ENCODE data around the gene CHPF2. TPM values are rescaled to one million over a fixed set of nuclear protein-coding genes. Genes with fewer than 3 reads are reported as not detected.

The CHPF2 gene
- total RNA-seq, 1 donor from 2014 or later = 34.7 TPM

GRCh38 chr7:151229249-151229648 is 3.0 kb upstream of the CHPF2 start:
- TF ChIP-seq CTCF (IDR thresholded peaks at IDR 0.05) = no peak
- H3K4me3 ChIP-seq = no peak overlapping the region
- H3K36me3 ChIP-seq = peaks cover 11% of the 10 kb centered on the region
- ATAC-seq = no peak
- DNase-seq = no peak
- no peaks in the 10 kb centered on the region for H3K9me3 ChIP-seq
- intact Hi-C loops (cut with DNase I) = no loop called here
- H3K27ac ChIP-seq = no peak overlapping the region
- peaks cover 36% of the 10 kb centered on the region for H3K4me1 ChIP-seq
- no peaks in the 10 kb centered on the region for H3K27me3 ChIP-seq (ENCODE audit: low read depth)

- Histone ChIP-seq H3K27me3 (ENCODE audit: low read depth) (no peaks in the 10 kb centered on the region), H3K27ac (no peak overlapping the region), H3K4me1 (peaks cover 29% of the 10 kb centered on the region), H3K4me3 (no peak overlapping the region), H3K9me3 (no peaks in the 10 kb centered on the region), H3K36me3 (peaks cover 17% of the 10 kb centered on the region)
- intact Hi-C loops (cut with DNase I) = no loop called here
- no peak for ATAC-seq
- no peak for DNase-seq
- no peak for TF ChIP-seq CTCF (IDR thresholded peaks at IDR 0.05)
Observed at GRCh38 chr7:151231080-151231479, 1.2 kb upstream of the CHPF2 start.

- Histone ChIP-seq H3K36me3 (peaks cover 37% of the 10 kb centered on the region), H3K4me1 (peaks cover 18% of the 10 kb centered on the region), H3K27ac (peak overlapping the region; percentile 76), H3K4me3 (peak overlapping the region; percentile 74), H3K9me3 (no peaks in the 10 kb centered on the region), H3K27me3 (ENCODE audit: low read depth) (no peaks in the 10 kb centered on the region)
- ATAC-seq (peak; percentile 74 to 76), DNase-seq (no peak)
- no peak for TF ChIP-seq CTCF (IDR thresholded peaks at IDR 0.05)
- intact Hi-C loops (cut with DNase I) = no loop called here
Observed at GRCh38 chr7:151232917-151233701, 826 bp downstream of the CHPF2 start.

- peak overlapping the region; percentile 76 for H3K27ac ChIP-seq
- no peaks in the 10 kb centered on the region for H3K9me3 ChIP-seq
- intact Hi-C loops (cut with DNase I) = no loop called here
- no peak for TF ChIP-seq CTCF (IDR thresholded peaks at IDR 0.05)
- peaks cover 15% of the 10 kb centered on the region for H3K4me1 ChIP-seq
- no peaks in the 10 kb centered on the region for H3K27me3 ChIP-seq (ENCODE audit: low read depth)
- DNase-seq (no peak), ATAC-seq (no peak)
- peak overlapping the region; percentile 74 for H3K4me3 ChIP-seq
- H3K36me3 ChIP-seq = peaks cover 44% of the 10 kb centered on the region
Observed at GRCh38 chr7:151233804-151234203, 1.5 kb downstream of the CHPF2 start.

- Histone ChIP-seq H3K4me1 (peaks cover 15% of the 10 kb centered on the region), H3K27ac (no peak overlapping the region), H3K27me3 (ENCODE audit: low read depth) (no peaks in the 10 kb centered on the region), H3K36me3 (peaks cover 58% of the 10 kb centered on the region), H3K4me3 (no peak overlapping the region), H3K9me3 (no peaks in the 10 kb centered on the region)
- intact Hi-C loops (cut with DNase I) = no loop called here
- DNase-seq = no peak
- TF ChIP-seq CTCF (IDR thresholded peaks at IDR 0.05) = no peak
- no peak for ATAC-seq
Observed at GRCh38 chr7:151235091-151235787, 3.0 kb downstream of the CHPF2 start.

All from lower lobe of right lung (tissue), 2 donors.